ENCODE measurements around the gene SP2.

The SP2 gene

GRCh38 chr17:47872651-47873161 lies 23.3 kb upstream of the SP2 start:
- peaks cover 26% of the 10 kb centered on the region for H3K4me1 ChIP-seq (ENCODE audit: control insufficient read depth, insufficient read depth, low read length)
- peak overlapping the region; percentile 52 for H3K4me3 ChIP-seq (ENCODE audit: low read depth, low read length)
- H3K36me3 ChIP-seq (ENCODE audit: control insufficient read depth, insufficient read depth, low read length), result no peaks in the 10 kb centered on the region
- peaks cover 66% of the 10 kb centered on the region for H3K27me3 ChIP-seq (ENCODE audit: control insufficient read depth, insufficient read depth, low read length)
- H3K9ac ChIP-seq (ENCODE audit: low read depth, low read length), result no peak overlapping the region
- H3K9me3 ChIP-seq (ENCODE audit: control insufficient read depth, insufficient read depth, low read length), result no peaks in the 10 kb centered on the region

GRCh38 chr17:47873200-47874090 lies 22.6 kb upstream of the SP2 start:
- Histone ChIP-seq H3K9me3 (ENCODE audit: control insufficient read depth, insufficient read depth, low read length) (no peaks in the 10 kb centered on the region), H3K4me3 (ENCODE audit: low read depth, low read length) (peak overlapping the region; percentile 52), H3K27me3 (ENCODE audit: control insufficient read depth, insufficient read depth, low read length) (peaks cover 58% of the 10 kb centered on the region), H3K9ac (ENCODE audit: low read depth, low read length) (no peak overlapping the region), H3K4me1 (ENCODE audit: control insufficient read depth, insufficient read depth, low read length) (peaks cover 30% of the 10 kb centered on the region), H3K36me3 (ENCODE audit: control insufficient read depth, insufficient read depth, low read length) (no peaks in the 10 kb centered on the region)

- Histone ChIP-seq H3K9ac (ENCODE audit: low read depth, low read length) (no peak overlapping the region), H3K9me3 (ENCODE audit: control insufficient read depth, insufficient read depth, low read length) (no peaks in the 10 kb centered on the region), H3K4me3 (ENCODE audit: low read depth, low read length) (no peak overlapping the region), H3K4me1 (ENCODE audit: control insufficient read depth, insufficient read depth, low read length) (peaks cover 17% of the 10 kb centered on the region), H3K27me3 (ENCODE audit: control insufficient read depth, insufficient read depth, low read length) (peaks cover 40% of the 10 kb centered on the region), H3K36me3 (ENCODE audit: control insufficient read depth, insufficient read depth, low read length) (no peaks in the 10 kb centered on the region)
Observed at GRCh38 chr17:47875011-47875985, 20.7 kb upstream of the SP2 start.

- H3K9ac ChIP-seq (ENCODE audit: low read depth, low read length), result no peak overlapping the region
- peaks cover 16% of the 10 kb centered on the region for H3K4me1 ChIP-seq (ENCODE audit: control insufficient read depth, insufficient read depth, low read length)
- peaks cover 29% of the 10 kb centered on the region for H3K27me3 ChIP-seq (ENCODE audit: control insufficient read depth, insufficient read depth, low read length)
- no peaks in the 10 kb centered on the region for H3K9me3 ChIP-seq (ENCODE audit: control insufficient read depth, insufficient read depth, low read length)
- no peak overlapping the region for H3K4me3 ChIP-seq (ENCODE audit: low read depth, low read length)
- H3K36me3 ChIP-seq (ENCODE audit: control insufficient read depth, insufficient read depth, low read length), result no peaks in the 10 kb centered on the region
Observed at GRCh38 chr17:47877368-47878034, 18.5 kb upstream of the SP2 start.

- H3K9ac ChIP-seq (ENCODE audit: low read depth, low read length), result no peak overlapping the region
- H3K27me3 ChIP-seq (ENCODE audit: control insufficient read depth, insufficient read depth, low read length), result peaks cover 33% of the 10 kb centered on the region
- H3K4me3 ChIP-seq (ENCODE audit: low read depth, low read length), result no peak overlapping the region
- no peaks in the 10 kb centered on the region for H3K9me3 ChIP-seq (ENCODE audit: control insufficient read depth, insufficient read depth, low read length)
- H3K36me3 ChIP-seq (ENCODE audit: control insufficient read depth, insufficient read depth, low read length), result no peaks in the 10 kb centered on the region
- H3K4me1 ChIP-seq (ENCODE audit: control insufficient read depth, insufficient read depth, low read length), result peaks cover 14% of the 10 kb centered on the region
Observed at GRCh38 chr17:47878203-47879027, 17.6 kb upstream of the SP2 start.

GRCh38 chr17:47879028-47879585 lies 16.9 kb upstream of the SP2 start:
- Histone ChIP-seq H3K27me3 (ENCODE audit: control insufficient read depth, insufficient read depth, low read length) (peaks cover 29% of the 10 kb centered on the region), H3K9ac (ENCODE audit: low read depth, low read length) (no peak overlapping the region), H3K9me3 (ENCODE audit: control insufficient read depth, insufficient read depth, low read length) (no peaks in the 10 kb centered on the region), H3K36me3 (ENCODE audit: control insufficient read depth, insufficient read depth, low read length) (no peaks in the 10 kb centered on the region), H3K4me3 (ENCODE audit: low read depth, low read length) (no peak overlapping the region), H3K4me1 (ENCODE audit: control insufficient read depth, insufficient read depth, low read length) (peaks cover 10% of the 10 kb centered on the region)

GRCh38 chr17:47879776-47880454 lies 16.1 kb upstream of the SP2 start:
- peaks cover 16% of the 10 kb centered on the region for H3K4me1 ChIP-seq (ENCODE audit: control insufficient read depth, insufficient read depth, low read length)
- H3K4me3 ChIP-seq (ENCODE audit: low read depth, low read length), result no peak overlapping the region
- no peaks in the 10 kb centered on the region for H3K9me3 ChIP-seq (ENCODE audit: control insufficient read depth, insufficient read depth, low read length)
- no peak overlapping the region for H3K9ac ChIP-seq (ENCODE audit: low read depth, low read length)
- H3K36me3 ChIP-seq (ENCODE audit: control insufficient read depth, insufficient read depth, low read length), result no peaks in the 10 kb centered on the region
- peaks cover 23% of the 10 kb centered on the region for H3K27me3 ChIP-seq (ENCODE audit: control insufficient read depth, insufficient read depth, low read length)

GRCh38 chr17:47882247-47882646 lies 13.8 kb upstream of the SP2 start:
- Histone ChIP-seq H3K9me3 (ENCODE audit: control insufficient read depth, insufficient read depth, low read length) (no peaks in the 10 kb centered on the region), H3K4me1 (ENCODE audit: control insufficient read depth, insufficient read depth, low read length) (peaks cover 18% of the 10 kb centered on the region), H3K27me3 (ENCODE audit: control insufficient read depth, insufficient read depth, low read length) (peaks cover 11% of the 10 kb centered on the region), H3K4me3 (ENCODE audit: low read depth, low read length) (no peak overlapping the region), H3K9ac (ENCODE audit: low read depth, low read length) (no peak overlapping the region), H3K36me3 (ENCODE audit: control insufficient read depth, insufficient read depth, low read length) (no peaks in the 10 kb centered on the region)

- H3K4me1 ChIP-seq (ENCODE audit: control insufficient read depth, insufficient read depth, low read length), result peaks cover 18% of the 10 kb centered on the region
- no peak overlapping the region for H3K4me3 ChIP-seq (ENCODE audit: low read depth, low read length)
- H3K36me3 ChIP-seq (ENCODE audit: control insufficient read depth, insufficient read depth, low read length), result no peaks in the 10 kb centered on the region
- H3K9ac ChIP-seq (ENCODE audit: low read depth, low read length), result no peak overlapping the region
- peaks cover 11% of the 10 kb centered on the region for H3K27me3 ChIP-seq (ENCODE audit: control insufficient read depth, insufficient read depth, low read length)
- no peaks in the 10 kb centered on the region for H3K9me3 ChIP-seq (ENCODE audit: control insufficient read depth, insufficient read depth, low read length)
Observed at GRCh38 chr17:47882695-47883588, 13.1 kb upstream of the SP2 start.
